ENCODE results near the gene AIG1. TPM values are rescaled to one million over a fixed set of nuclear protein-coding genes. Genes with fewer than 3 reads are reported as not detected.

AIG1 gene
- total and polyA plus RNA-seq, 2 donors from 2014 or later, result 57.3 to 146 TPM

GRCh38 chr6:143110996-143111395, 50.3 kb downstream of the AIG1 start:
- Histone ChIP-seq H3K27me3 (ENCODE audit: control insufficient read depth, insufficient read depth, low read length) (no peaks in the 10 kb centered on the region), H3K27ac (ENCODE audit: low read depth in 2 of 2, low read length in 2 of 2) (no peak overlapping the region), H3K9ac (ENCODE audit: low read length in 3 of 3) (no peak overlapping the region), H3K4me3 (ENCODE audit: low read length in 3 of 3) (no peak overlapping the region), H3K4me1 (ENCODE audit: control insufficient read depth in 2 of 3, insufficient read depth in 2 of 3, low read depth in 1 of 3, low read length in 3 of 3) (no peaks in the 10 kb centered on the region), H3K36me3 (ENCODE audit: control insufficient read depth in 2 of 3, insufficient read depth in 3 of 3, low read length in 3 of 3) (no peaks in the 10 kb centered on the region), H3K9me3 (ENCODE audit: control insufficient read depth in 2 of 3, insufficient read depth in 1 of 3, low read length in 3 of 3) (no peaks in the 10 kb centered on the region)
- no peak for DNase-seq
- no peak for FAIRE-seq
- no peak for TF ChIP-seq CTCF (IDR thresholded peaks at IDR 0.05; ENCODE audit: borderline replicate concordance, extremely low read depth, insufficient read depth)
- intact Hi-C loops (cut with DNase I), result no loop called here

GRCh38 chr6:143111443-143111842, 50.8 kb downstream of the AIG1 start:
- Histone ChIP-seq H3K36me3 (ENCODE audit: control insufficient read depth in 2 of 3, insufficient read depth in 3 of 3, low read length in 3 of 3) (no peaks in the 10 kb centered on the region), H3K4me3 (ENCODE audit: low read length in 3 of 3) (no peak overlapping the region), H3K27ac (ENCODE audit: low read depth in 2 of 2, low read length in 2 of 2) (no peak overlapping the region), H3K4me1 (ENCODE audit: control insufficient read depth in 2 of 3, insufficient read depth in 2 of 3, low read depth in 1 of 3, low read length in 3 of 3) (no peaks in the 10 kb centered on the region), H3K9ac (ENCODE audit: low read length in 3 of 3) (no peak overlapping the region), H3K9me3 (ENCODE audit: control insufficient read depth in 2 of 3, insufficient read depth in 1 of 3, low read length in 3 of 3) (no peaks in the 10 kb centered on the region), H3K27me3 (ENCODE audit: control insufficient read depth, insufficient read depth, low read length) (no peaks in the 10 kb centered on the region)
- intact Hi-C loops (cut with DNase I), result no loop called here
- TF ChIP-seq CTCF (IDR thresholded peaks at IDR 0.05; ENCODE audit: borderline replicate concordance, extremely low read depth, insufficient read depth), result no peak
- no peak for DNase-seq
- no peak for FAIRE-seq

GRCh38 chr6:143112084-143112768, 51.5 kb downstream of the AIG1 start:
- Histone ChIP-seq H3K4me1 (ENCODE audit: control insufficient read depth in 2 of 3, insufficient read depth in 2 of 3, low read depth in 1 of 3, low read length in 3 of 3) (no peaks in the 10 kb centered on the region), H3K9me3 (ENCODE audit: control insufficient read depth in 2 of 3, insufficient read depth in 1 of 3, low read length in 3 of 3) (no peaks in the 10 kb centered on the region), H3K27me3 (ENCODE audit: control insufficient read depth, insufficient read depth, low read length) (no peaks in the 10 kb centered on the region), H3K36me3 (ENCODE audit: control insufficient read depth in 2 of 3, insufficient read depth in 3 of 3, low read length in 3 of 3) (no peaks in the 10 kb centered on the region), H3K27ac (ENCODE audit: low read depth in 2 of 2, low read length in 2 of 2) (no peak overlapping the region), H3K9ac (ENCODE audit: low read length in 3 of 3) (no peak overlapping the region), H3K4me3 (ENCODE audit: low read length in 3 of 3) (no peak overlapping the region)
- TF ChIP-seq CTCF (IDR thresholded peaks at IDR 0.05; ENCODE audit: borderline replicate concordance, extremely low read depth, insufficient read depth), result no peak
- FAIRE-seq (no peak), DNase-seq (no peak)
- intact Hi-C loops (cut with DNase I), result no loop called here

GRCh38 chr6:143112837-143113236, 52.1 kb downstream of the AIG1 start:
- no peak for DNase-seq
- Histone ChIP-seq H3K27ac (ENCODE audit: low read depth in 2 of 2, low read length in 2 of 2) (no peak overlapping the region), H3K36me3 (ENCODE audit: control insufficient read depth in 2 of 3, insufficient read depth in 3 of 3, low read length in 3 of 3) (no peaks in the 10 kb centered on the region), H3K9me3 (ENCODE audit: control insufficient read depth in 2 of 3, insufficient read depth in 1 of 3, low read length in 3 of 3) (no peaks in the 10 kb centered on the region), H3K4me3 (ENCODE audit: low read length in 3 of 3) (no peak overlapping the region), H3K4me1 (ENCODE audit: control insufficient read depth in 2 of 3, insufficient read depth in 2 of 3, low read depth in 1 of 3, low read length in 3 of 3) (no peaks in the 10 kb centered on the region), H3K27me3 (ENCODE audit: control insufficient read depth, insufficient read depth, low read length) (no peaks in the 10 kb centered on the region), H3K9ac (ENCODE audit: low read length in 3 of 3) (no peak overlapping the region)
- no peak for TF ChIP-seq CTCF (IDR thresholded peaks at IDR 0.05; ENCODE audit: borderline replicate concordance, extremely low read depth, insufficient read depth)
- intact Hi-C loops (cut with DNase I), result no loop called here
- no peak for FAIRE-seq
